GM12874 (cell line): ENCODE results near the gene RAB1A.

Source experiments
- TF ChIP-seq, protein P1 (sequence below): IDR thresholded peaks from 2 replicates; pipeline ENCODE4 v1.5.1; 2011; ENCODE audit warnings: low read depth, mild to moderate bottlenecking, control low read depth, low read length, moderate library complexity; ENCODE audit not compliant: insufficient read depth

RAB1A gene

DNA sequence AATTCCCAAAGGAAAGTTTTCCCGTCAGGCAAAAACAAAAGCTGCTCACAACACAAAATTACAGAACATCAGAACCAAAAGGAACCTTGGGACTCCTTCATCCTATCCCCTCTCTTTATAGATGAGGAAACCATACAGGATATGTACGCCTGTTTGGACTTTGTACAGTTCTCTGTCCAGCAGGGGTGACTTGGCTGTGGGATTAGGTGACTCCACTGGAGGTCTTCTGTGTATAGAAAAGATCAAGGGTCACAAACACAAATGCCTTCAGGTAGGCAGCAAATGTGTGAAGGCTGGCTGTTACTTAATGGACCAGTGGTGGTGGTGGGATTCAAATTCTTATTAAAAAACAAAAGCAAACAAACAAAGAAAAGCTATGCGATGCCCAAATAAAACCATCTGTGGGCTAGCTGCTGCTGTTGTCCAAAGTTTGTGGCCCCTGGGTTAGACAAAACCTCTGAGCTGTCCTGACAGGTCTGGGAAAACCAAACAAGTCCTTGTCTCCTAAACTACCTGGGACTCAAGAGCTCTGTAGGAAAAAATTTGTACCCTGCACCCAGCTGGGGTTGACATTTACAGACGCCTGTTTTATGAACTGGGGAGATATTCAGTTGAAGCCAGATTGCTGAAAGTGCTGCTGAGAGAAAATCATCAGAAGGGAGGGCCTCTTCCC is 75.0 kb downstream of the RAB1A start:
- TF ChIP-seq, protein P1, sequence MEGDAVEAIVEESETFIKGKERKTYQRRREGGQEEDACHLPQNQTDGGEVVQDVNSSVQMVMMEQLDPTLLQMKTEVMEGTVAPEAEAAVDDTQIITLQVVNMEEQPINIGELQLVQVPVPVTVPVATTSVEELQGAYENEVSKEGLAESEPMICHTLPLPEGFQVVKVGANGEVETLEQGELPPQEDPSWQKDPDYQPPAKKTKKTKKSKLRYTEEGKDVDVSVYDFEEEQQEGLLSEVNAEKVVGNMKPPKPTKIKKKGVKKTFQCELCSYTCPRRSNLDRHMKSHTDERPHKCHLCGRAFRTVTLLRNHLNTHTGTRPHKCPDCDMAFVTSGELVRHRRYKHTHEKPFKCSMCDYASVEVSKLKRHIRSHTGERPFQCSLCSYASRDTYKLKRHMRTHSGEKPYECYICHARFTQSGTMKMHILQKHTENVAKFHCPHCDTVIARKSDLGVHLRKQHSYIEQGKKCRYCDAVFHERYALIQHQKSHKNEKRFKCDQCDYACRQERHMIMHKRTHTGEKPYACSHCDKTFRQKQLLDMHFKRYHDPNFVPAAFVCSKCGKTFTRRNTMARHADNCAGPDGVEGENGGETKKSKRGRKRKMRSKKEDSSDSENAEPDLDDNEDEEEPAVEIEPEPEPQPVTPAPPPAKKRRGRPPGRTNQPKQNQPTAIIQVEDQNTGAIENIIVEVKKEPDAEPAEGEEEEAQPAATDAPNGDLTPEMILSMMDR: no peak

GRCh38 chr2:65053199-65053598 is 76.7 kb downstream of the RAB1A start:
- TF ChIP-seq, protein P1: no peak

GRCh38 chr2:65050931-65051330 is 79.0 kb downstream of the RAB1A start:
- TF ChIP-seq, protein P1: no peak

- TF ChIP-seq, protein P1: no peak
Measured at GRCh38 chr2:65049010-65049639, 80.8 kb downstream of the RAB1A start.

DNA sequence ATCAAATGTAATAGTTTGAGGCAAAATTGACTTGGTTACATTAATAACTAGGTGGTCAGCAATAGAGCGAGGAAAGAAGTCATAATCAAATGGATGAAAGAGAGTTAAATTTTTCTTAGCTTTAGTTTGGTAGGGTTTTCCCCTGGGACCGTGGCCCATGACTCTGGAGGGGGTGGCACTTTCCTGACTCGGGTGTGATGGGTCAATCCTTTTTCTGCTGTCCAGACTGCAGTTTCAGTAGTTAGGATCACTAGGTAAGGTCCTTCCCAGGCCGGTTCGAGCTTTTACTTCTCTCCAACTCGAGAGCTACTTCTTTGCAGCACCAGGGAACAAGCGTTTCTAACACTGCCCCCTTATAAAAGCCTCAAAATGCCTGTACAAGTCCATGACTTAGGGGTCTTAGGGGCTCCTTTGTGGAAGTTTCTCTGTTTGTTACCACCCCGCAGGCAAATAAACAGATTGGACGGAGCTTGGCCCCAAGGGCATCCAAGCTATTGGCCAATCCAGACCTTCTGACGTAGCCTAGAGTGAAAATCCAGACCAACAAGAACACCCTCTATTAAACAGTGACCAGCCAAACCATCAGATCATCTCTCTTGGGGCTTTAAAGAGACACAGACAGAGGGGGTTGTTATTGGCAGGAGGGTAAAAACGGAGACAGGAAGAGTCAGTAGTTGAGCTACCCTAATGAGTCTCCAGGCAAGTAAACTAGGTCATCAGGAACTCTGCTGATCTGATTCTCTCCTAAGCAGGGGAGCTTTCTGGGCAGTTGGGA is 83.1 kb downstream of the RAB1A start:
- TF ChIP-seq, protein P1: no peak

DNA sequence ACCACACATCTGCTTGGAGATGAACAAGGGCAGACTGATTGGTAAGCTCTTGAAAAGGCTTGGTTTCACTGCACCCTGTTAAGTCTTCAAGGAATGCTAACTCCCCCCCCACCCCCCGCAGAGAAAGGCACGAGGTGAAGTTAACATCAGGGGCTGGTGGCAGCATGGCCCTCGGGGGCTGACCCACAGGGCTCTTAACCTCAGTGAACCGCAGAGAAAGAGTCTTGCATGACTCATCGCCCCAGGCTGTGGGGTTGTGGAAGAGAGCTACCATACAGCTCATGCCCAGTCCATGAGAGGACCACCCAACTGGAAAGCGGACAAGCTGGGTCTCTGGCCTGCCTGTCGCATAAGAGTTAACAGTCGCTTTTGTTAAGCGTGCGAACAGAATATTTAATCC is 84.3 kb downstream of the RAB1A start:
- TF ChIP-seq, protein P1: no peak

DNA sequence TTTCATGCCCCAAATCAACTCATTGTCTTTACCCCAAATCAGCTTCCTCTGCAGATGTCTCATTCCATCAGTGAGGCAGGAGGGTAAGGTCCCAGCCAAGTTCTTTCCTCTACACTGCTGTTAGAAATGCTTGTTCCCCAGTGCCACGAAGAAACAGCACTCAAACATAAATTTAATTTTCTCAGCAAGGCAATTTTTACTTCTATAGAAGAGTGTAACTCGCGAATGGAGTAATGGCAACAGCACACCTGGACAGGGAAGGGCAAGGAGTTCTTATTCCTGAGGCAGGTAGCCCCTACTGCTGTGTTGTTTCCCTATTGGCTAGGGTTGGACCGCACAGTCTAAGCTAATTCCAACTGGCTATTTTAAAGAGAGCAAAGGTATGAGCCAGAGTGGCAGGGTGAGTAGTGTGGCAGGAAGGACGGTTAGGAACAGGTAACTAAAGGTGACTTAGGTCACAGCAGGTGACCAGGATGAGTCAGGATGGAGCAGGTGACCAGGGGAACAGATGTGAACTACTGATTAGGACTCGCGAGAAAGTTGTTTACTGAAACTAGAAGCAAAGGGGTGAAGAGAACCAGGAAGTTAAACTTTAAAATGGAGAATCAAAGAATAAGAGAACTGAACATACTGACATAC is 85.7 kb downstream of the RAB1A start:
- TF ChIP-seq, protein P1: no peak
